Urinary bladder (tissue), 4 donors: ENCODE data around the gene ZFHX3. TPM values are rescaled to one million over a fixed set of nuclear protein-coding genes. Genes with fewer than 3 reads are reported as not detected.

ENCODE experiments used
- DNase-seq: peaks from one replicate; pipeline ENCODE4 v3.0.0-alpha.2; 2015; ENCODE audit errors: extremely low spot score
- H3K27ac ChIP-seq: one replicate; pipeline ENCODE4 v1.5.1; 2013; ENCODE audit warnings: low read depth, mild to moderate bottlenecking, moderate library complexity
- H3K36me3 ChIP-seq: one replicate; pipeline ENCODE4 v1.6.1; 2013; ENCODE audit warnings: mild to moderate bottlenecking, moderate library complexity; ENCODE audit not compliant: insufficient read depth
- H3K4me1 ChIP-seq: one replicate; pipeline ENCODE4 v1.6.1; 2013; ENCODE audit warnings: mild to moderate bottlenecking, moderate library complexity; ENCODE audit not compliant: insufficient read depth
- H3K4me3 ChIP-seq: one replicate; pipeline ENCODE4 v1.5.1; 2013; ENCODE audit warnings: low read depth, low read length
- WGBS: extraction: QIAGEN DNeasy Blood & Tissue Kit; methylation state at CpG from one replicate; pipeline ENCODE4 v1.1.7; 2013; 5-methylcytosine and 5-hydroxymethylcytosine counted together
- polyA plus RNA-seq: library from polyadenylated mRNA; stranded (reverse); fragments of 200-250 nt; gene quantifications from one replicate; pipeline ENCODE4 v1.2.3, GENCODE V29; 2013
- total RNA-seq: library from RNA; depleted of rRNA; stranded (reverse); fragments of >200 nt; gene quantifications from one replicate; pipeline ENCODE4 v1.2.3, GENCODE V29; 2014
- donor health status: healthy with polysubstance abuse.
- donor health status: healthy.

The ZFHX3 gene
- total and polyA plus RNA-seq, 2 donors = 11.8 to 19.4 TPM

DNA sequence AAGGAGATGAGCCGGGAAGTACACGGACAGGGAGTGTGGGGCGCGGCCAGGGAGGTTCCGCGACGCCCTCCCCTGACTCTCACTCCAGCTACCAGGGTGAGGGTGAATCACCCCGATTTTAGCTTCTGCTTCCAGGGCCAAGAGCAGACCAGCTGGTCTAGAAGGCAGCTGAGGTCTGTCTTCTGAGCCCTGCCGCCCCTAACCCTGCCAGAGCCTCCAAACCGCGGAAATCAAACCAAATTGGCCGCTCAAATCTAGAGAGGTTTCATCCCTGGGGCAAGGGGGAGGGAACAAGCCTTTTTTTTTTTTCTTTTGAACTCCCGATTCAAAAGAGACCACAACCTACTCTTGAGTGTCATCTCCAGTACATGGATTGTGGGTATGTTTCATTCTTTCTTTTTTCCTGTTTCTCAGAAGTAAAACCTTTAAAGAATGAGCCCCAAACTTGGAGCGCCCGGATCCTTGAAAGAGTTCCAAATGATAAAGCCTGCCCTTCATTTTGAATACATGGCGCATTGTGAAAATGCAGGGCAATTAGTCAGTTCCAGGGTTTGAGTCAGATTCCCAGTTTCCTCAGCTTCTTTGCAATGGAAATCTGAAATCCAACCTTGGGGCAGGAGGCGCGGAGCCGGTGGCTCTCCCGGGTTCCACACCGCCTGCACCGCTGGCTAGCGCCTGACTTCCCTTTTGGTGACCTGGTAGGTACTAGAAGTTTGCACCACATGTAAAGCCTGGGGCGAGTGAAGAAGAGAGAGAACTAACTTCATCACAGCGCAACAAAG is 16.5 kb upstream of the ZFHX3 start:
- H3K36me3 ChIP-seq = no peaks in the 10 kb centered on the region
- WGBS = 55% methylated on average over 25 of the region's 25 CpGs
- peaks cover 4% of the 10 kb centered on the region for H3K4me1 ChIP-seq
- H3K27ac ChIP-seq = no peak overlapping the region
- DNase-seq = no peak
- H3K4me3 ChIP-seq = no peak overlapping the region

DNA sequence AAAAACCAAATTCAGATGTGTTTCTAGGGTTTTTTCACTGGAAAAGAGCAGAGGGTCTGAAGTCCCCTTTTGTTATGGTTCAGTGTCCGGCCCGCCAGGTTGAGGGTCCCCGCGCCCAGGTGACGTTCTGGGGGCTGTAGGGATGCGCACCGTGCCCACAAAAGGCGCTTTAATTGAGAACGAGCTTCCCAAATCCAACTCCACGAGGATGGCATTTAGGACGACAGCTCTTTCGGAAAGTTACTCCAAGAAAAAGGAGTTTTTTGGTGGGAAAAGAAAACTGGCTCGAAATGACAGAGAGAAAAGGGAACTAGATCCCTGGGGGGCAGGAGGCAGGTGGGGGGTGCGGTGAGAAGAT is 15.9 kb upstream of the ZFHX3 start:
- Histone ChIP-seq H3K36me3 (no peaks in the 10 kb centered on the region), H3K4me1 (peaks cover 2% of the 10 kb centered on the region), H3K27ac (no peak overlapping the region), H3K4me3 (no peak overlapping the region)
- DNase-seq = no peak
- 62% methylated on average over 14 of the region's 14 CpGs for WGBS

DNA sequence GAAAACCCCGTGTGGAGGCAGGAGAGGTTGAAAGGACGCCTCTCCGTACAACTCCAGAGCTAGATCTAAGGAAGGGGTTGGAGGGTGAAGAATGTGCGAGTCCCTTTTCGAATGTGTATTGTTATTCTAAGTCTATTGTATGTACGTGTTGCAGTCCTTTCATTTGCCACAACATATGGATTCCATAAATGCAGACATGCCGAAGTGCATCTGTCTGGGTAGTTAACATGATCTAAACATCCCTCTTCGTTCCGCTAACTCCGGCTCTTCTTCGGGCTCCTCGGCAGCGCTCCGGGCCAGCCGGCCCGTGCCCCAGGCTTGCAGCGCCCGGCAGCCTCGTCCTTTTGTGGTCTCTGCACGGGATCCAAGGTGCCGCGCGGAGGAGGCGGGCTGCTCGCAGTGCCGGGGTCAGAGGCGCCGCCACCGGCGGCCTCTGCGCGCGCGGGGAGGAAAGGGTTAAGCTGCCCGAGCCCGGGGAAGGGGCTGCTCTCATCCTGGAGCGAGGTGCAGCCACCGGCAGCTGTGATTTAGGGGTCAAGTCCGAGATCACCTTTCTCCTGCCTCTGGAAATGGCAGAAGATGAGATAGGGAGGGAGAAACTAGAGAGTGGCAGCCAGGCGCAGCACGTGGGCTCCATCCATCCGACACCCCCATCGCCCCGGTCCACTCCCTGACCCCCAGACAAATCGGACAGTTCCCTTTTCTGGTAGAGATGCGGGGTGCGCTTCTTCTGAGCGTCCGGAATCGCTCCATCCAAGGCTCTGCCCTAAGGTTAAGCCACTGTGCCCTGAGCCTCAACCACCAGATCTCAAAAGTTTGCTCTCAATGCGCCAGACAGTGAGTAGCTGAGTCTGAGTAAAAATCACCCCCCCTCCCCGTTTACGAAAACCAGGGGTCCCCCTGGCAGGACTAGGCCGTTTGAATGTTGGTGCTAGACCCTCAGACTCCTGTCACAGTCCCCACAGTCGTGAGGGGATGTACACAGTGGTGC is 15.1 kb upstream of the ZFHX3 start:
- H3K27ac ChIP-seq = no peak overlapping the region
- peaks cover 2% of the 10 kb centered on the region for H3K4me1 ChIP-seq
- 59% methylated on average over 55 of the region's 55 CpGs for WGBS
- no peak for DNase-seq
- H3K36me3 ChIP-seq = no peaks in the 10 kb centered on the region
- no peak overlapping the region for H3K4me3 ChIP-seq

DNA sequence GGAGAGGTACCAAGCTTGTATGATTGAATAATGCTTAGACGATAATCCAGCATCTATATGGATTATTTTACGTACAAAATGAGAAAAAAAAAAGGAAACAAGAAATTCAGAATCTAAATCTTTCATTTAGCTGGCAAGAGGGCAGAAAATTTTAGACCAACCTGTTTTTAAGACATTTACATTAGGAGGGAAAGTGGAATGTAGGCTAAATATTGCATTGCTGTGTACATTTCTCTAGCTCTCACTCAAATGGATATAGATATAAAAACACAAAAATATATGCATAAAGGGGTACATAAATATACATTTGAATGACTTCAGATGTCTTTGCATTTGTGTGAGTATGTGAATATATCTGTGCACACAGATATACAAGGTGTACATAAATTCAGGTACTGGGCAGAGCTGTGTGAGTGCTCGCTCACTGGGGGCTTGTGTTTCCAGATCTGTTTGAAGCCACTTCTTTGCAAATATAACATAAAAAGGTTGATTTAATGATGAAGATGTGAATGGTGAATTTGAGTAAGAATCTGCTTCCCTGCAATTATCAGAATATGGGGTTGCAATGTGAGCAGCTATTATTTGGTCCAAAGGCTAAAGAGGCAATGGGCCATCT is 14.2 kb upstream of the ZFHX3 start:
- no peak overlapping the region for H3K4me3 ChIP-seq
- no peaks in the 10 kb centered on the region for H3K36me3 ChIP-seq
- WGBS = 93% methylated on average over 3 of the region's 3 CpGs
- H3K4me1 ChIP-seq = peaks cover 2% of the 10 kb centered on the region
- no peak for DNase-seq
- no peak overlapping the region for H3K27ac ChIP-seq

DNA sequence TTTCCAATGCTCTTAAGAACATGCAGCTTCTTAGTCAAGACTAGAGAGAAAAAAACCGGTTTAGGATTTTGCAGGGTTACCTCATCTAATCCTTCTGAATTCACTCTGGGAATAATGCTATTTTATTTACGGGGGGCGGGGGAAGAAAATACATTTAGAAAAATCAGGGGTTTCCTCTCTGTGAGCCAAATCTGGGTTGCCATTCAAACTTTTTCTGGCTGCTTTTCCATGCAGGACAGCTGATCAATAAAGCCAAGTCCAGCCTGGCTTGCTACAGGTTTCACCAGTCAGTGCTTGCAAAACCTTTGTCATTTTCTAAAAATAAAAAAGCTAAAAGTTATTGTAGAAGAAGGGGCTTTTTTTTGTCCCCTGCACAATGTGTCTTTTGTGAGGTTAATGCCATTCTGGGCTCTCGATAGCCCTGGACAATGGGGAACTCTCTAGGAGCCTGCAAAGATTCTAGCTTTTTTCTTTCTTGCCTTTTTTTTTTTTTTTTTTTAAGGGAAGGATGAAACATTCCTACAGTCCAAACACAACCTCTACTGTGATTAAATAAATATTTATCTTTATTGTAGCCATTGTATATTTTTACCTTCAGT is 13.1 kb upstream of the ZFHX3 start:
- 76% methylated on average over 4 of the region's 4 CpGs for WGBS
- Histone ChIP-seq H3K27ac (no peak overlapping the region), H3K4me1 (no peaks in the 10 kb centered on the region), H3K36me3 (no peaks in the 10 kb centered on the region), H3K4me3 (no peak overlapping the region)
- DNase-seq = no peak

DNA sequence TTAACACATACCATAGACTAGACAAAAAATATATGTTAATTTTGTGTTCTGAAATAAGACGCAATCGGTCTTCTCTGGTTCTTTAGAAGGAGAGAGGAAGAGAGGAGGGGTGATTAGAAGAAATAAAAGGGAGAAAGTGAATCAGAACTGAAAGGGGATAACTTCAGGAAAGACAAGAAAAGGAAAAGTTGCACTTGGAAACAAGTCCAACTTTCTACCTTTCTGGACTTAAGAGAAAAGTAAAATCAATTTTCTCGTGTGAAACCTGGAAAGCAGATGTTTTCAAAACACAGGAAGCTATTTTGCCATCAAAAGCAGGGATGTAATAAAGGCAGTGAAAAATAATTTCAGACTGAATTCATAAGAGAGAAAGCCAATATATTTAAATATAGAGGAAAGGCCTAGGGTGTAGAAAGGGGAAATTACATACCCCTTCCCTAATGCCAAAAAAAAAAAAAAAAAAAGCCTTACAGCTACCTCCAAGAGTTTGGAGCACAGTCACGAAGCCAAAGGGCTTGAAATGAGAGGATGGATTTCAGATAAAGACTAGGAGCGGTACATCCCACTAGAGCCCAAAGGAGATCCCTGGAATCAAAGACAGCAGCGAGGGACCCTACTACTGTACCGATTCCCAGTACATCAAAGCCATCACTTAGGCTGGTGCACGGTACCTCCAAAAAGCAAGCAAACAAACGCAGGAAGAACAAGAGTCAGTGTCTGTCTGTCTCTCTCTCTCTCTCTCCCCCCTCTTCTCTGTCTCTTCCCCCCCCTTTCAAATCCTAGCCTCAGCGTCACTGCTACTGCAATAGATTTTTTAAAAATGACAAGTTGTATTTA is 12.1 kb upstream of the ZFHX3 start:
- no peaks in the 10 kb centered on the region for H3K4me1 ChIP-seq
- DNase-seq = no peak
- no peaks in the 10 kb centered on the region for H3K36me3 ChIP-seq
- peak overlapping the region; percentile 4 for H3K27ac ChIP-seq
- H3K4me3 ChIP-seq = no peak overlapping the region
- 68% methylated on average over 10 of the region's 10 CpGs for WGBS

DNA sequence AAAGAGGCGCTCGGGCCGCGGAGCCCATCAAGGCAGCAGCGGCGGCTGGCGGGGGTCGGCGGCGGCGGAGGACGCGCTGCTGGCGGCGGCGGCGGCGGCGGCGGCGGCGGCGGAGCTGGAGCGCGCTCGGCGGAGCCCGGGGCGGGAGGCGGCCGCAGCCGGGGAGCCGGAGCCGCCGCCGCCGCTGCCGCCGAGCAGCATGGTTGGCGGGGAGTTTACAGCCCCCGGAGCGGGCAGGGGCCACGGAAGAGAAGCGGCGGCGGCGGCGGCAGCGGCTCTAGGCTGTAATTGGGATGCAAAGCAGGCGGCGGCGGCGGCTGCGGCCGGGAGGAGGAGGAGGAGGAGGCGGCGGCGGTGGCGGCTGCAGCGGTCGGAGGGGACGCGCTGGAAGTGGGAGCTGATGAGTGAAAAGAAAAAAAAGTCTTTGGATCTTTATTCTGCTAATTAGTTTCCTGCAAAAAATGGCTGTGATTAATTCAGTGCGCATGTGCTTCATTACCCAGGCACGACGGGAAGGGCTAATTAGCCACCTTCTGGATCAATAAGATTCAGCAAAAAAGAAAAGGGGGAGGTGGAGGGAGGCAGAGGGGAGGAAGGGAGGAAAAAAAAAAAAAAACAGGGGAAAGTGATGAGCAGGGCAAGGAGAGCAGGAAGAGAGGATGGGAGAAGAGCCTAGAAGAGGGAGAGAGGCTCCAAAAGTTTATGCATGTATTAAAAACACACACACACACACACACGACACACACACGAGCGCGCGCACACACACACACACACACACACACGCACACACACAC is 10.9 kb upstream of the ZFHX3 start:
- WGBS = under 1% methylated on average over 72 of the region's 72 CpGs
- no peaks in the 10 kb centered on the region for H3K36me3 ChIP-seq
- no peak for DNase-seq
- no peaks in the 10 kb centered on the region for H3K4me1 ChIP-seq
- H3K27ac ChIP-seq = peak overlapping the region; percentile 98
- H3K4me3 ChIP-seq = peak overlapping the region; percentile 99

DNA sequence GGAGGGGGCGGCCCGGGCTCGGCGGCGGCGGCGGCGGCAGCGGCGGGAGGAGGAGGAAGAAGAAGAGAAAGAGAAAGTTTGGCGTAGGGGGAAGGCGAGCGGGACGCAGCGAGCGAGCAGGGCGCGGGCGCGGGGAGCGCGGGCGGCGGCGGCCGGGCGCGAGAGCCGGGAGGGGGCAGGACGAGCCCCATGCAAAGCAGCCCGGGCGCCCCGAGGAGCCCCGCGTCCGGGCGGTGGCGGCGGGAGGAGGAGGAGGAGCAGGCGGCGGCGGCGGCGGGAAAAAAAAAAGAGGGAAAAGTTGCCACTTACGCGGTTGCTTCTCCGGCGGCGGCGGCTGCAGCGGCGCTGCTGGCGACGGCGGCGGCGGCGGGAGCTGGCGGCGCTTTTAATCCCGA is 10.3 kb upstream of the ZFHX3 start:
- Histone ChIP-seq H3K27ac (peak overlapping the region; percentile 98), H3K4me1 (no peaks in the 10 kb centered on the region), H3K36me3 (no peaks in the 10 kb centered on the region), H3K4me3 (peak overlapping the region; percentile 99)
- under 1% methylated on average over 59 of the region's 61 CpGs for WGBS
- DNase-seq = no peak

DNA sequence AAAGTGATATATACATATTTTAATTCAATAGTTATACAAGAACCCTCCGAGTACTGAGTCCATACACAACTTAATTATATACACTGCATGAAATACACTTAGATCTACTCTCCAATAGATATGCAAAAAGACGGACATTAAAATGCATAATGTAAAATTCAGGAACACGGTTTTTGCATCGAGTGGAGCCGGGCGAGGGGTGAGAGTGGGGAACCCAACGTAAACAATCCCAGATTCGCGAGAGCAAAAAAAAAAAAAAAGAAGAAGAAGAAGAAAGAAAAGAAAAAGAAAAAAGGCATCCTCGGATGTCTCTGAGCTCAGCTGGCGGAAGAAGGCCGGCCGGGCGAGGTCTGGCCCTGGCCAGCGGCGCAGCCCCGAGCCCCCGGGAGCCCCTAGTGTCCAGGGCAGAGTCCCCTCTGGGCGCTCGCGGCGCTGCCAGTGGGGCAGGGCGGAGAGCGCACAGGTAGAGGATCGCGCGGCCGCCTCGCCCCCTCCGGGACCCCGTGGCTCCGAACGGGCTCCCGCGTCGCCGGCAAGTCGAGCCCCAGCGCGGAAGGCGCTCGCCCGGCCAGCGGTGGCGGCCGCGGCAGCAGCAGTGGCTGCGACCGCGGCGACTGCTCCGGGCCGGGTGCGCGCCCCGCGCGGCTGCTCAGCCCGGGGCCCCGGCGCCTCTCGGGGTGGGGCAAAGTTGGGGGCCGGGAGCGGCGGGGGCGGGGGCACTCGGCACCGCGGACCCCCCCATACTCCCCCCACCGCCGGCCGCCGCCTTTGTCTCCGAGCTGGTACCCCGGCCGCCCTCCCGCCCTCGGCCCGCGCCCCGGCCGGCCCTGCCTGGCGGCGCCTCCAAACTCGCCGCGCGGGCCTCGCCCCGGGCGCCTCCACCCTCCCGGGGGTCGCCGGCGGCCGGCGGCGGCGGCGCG is 9.6 kb upstream of the ZFHX3 start:
- Histone ChIP-seq H3K4me1 (no peaks in the 10 kb centered on the region), H3K36me3 (no peaks in the 10 kb centered on the region), H3K27ac (peak overlapping the region; percentile 98), H3K4me3 (peak overlapping the region; percentile 99)
- no peak for DNase-seq
- WGBS = under 1% methylated on average over 96 of the region's 101 CpGs

DNA sequence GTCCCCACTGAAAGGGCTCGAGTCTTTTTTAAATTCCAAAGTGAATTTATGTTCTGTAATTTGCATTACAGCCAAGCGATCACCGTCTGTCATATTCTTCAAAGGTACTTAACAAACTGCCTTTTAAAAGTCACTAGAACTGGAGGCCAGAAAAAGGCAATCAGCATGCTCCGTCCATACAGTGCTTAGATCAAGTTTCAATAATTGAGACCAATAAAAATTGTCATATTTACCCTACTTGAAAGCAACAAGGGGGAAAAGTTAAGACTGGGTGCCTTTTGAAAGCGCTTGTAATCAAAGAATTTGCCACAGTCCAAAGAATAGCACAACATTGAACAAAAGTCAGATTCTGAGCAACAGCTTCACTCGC is 9.0 kb upstream of the ZFHX3 start:
- no peaks in the 10 kb centered on the region for H3K4me1 ChIP-seq
- no peak for DNase-seq
- 31% methylated on average over 6 of the region's 6 CpGs for WGBS
- peak overlapping the region; percentile 99 for H3K4me3 ChIP-seq
- peak overlapping the region; percentile 98 for H3K27ac ChIP-seq
- H3K36me3 ChIP-seq = no peaks in the 10 kb centered on the region

DNA sequence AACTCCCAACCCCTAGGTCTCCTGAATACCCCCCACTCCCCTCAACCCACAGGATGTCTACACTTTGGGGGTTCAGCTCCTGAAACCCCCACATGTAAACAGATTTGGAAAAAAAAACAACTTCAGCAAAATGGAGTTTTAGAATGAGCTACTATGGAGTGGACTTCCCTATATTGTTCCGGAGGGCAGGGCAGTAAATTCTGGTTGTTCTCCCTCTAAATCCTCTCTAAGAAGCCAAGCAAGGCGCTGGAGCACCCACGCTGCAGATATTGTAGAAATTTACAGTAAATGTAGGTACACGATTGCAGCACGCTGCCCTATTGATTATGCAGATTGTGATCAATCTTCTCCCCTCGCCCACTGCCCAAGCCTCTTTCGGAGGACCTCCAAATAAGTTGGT is 8.5 kb upstream of the ZFHX3 start:
- Histone ChIP-seq H3K4me1 (no peaks in the 10 kb centered on the region), H3K4me3 (peak overlapping the region; percentile 10), H3K27ac (peak overlapping the region; percentile 96), H3K36me3 (no peaks in the 10 kb centered on the region)
- 55% methylated on average over 7 of the region's 7 CpGs for WGBS
- no peak for DNase-seq
